ENCODE measurements around the gene RPS18. TPM values are rescaled to one million over a fixed set of nuclear protein-coding genes. Genes with fewer than 3 reads are reported as not detected.

RPS18 gene
- total and polyA plus RNA-seq, 10 of the 15 experiments (the other 5 are each of a cell fraction or from before 2014, with no cell fraction given), result 4,228 to 20,828 (median 7,406) TPM

GRCh38 chr6:33317669-33318425 lies 46.0 kb downstream of the RPS18 start, which contains the start of gene ZBTB22 (continued):
- no peak for TF ChIP-seq NFXL1 (IDR thresholded peaks at IDR 0.05; ENCODE audit: borderline replicate concordance)
- TF ChIP-seq NRF1 (conservative IDR thresholded peaks at IDR 0.05; ENCODE audit: low read depth, low read length), result no peak
- TF ChIP-seq E4F1 (IDR thresholded peaks at IDR 0.05; ENCODE audit: borderline replicate concordance, partially characterized antibody), result peak; percentile 69
- no peak for TF ChIP-seq HDAC2 (IDR thresholded peaks at IDR 0.05)

- TF ChIP-seq MEF2B (IDR thresholded peaks at IDR 0.05; ENCODE audit: partially characterized antibody, poor library complexity, severe bottlenecking), result no peak
- TF ChIP-seq NFXL1 (IDR thresholded peaks at IDR 0.05; ENCODE audit: borderline replicate concordance), result no peak
- 0 out of 2 replicates have a peak, but pooled peaks have one; percentile 10 for TF ChIP-seq ATF2 (IDR thresholded peaks at IDR 0.05; ENCODE audit: low read length)
- TF ChIP-seq MXI1 (IDR thresholded peaks at IDR 0.05; ENCODE audit: low read depth, low read length), result 0 out of 2 replicates have a peak, but pooled peaks have one; percentile 4
- ChIA-PET CTCF (interaction anchor here (0.6 to 2.7 kb wide), 8 partner anchors 26 to 136 kb away, joined by 3 to 19 read pairs (median 4); partner anchors contain the start of genes B3GALT4, CUTA, RING1 and VPS52), RAD21 (ENCODE audit: unreplicated experiment) (interaction anchor here (0.7 to 2.8 kb wide), 13 partner anchors 19 to 303 kb away, joined by 3 to 22 read pairs (median 4); partner anchors contain the start of genes B3GALT4, ITPR3, PFDN6 and RGL2), SMC1A (ENCODE audit: uncharacterized antibody, unreplicated experiment) (interaction anchor here (0.6 to 1.3 kb wide), 5 partner anchors 19 to 112 kb away, joined by 3 to 8 read pairs (median 4); partner anchors contain the start of genes PFDN6 and WDR46), POLR2A (interaction anchor here (0.7 to 2.0 kb wide), 13 partner anchors 10 to 906 kb away, joined by 3 to 12 read pairs (median 6); partner anchors contain the start of genes B3GALT4, HLA-DPA1, PFDN6 and PHF1)
- no TSS peak for BruUV-seq (replicated peaks)
- intact Hi-C loops (cut with micrococcal nuclease; ENCODE audit: unreplicated experiment) (loop anchor here (5.0 kb wide), 1 partner anchor 99 kb away; the partner anchor contains the start of gene CUTA), in situ Hi-C loops (cut with MboI) (no loop called here)
- FAIRE-seq (no peak), DNase-seq (ENCODE audit: low read depth, low spot score) (no peak), ATAC-seq (no peak)
- Histone ChIP-seq H3K9me3 (replicated peaks; ENCODE audit: control insufficient read depth, insufficient read depth, low read length) (no peaks in the 10 kb centered on the region), H3K79me2 (ENCODE audit: control insufficient read depth, insufficient read depth, low read length) (peaks cover 47% of the 10 kb centered on the region), H3K4me1 (ENCODE audit: control insufficient read depth, insufficient read depth, low read length) (peaks cover 35% of the 10 kb centered on the region), H4K20me1 (ENCODE audit: control insufficient read depth, insufficient read depth) (0 out of 2 replicates have a peak, but pooled peaks cover 3% of the 10 kb centered on the region), H3K4me2 (ENCODE audit: control insufficient read depth, insufficient read depth) (peak overlapping the region; percentile 72), H3K27ac (ENCODE audit: control insufficient read depth, insufficient read depth) (no peak overlapping the region; the same call in 1 of the 2 replicates), H3K36me3 (ENCODE audit: control insufficient read depth in 2 of 2, insufficient read depth in 2 of 2, low read length in 1 of 2) (peaks cover 12 to 16% of the 10 kb centered on the region in 2 experiments; a peak in 3 of 4 replicates), H3K9ac (ENCODE audit: control insufficient read depth, insufficient read depth, low read length) (peak overlapping the region; percentile 72; the same call in 1 of the 2 replicates), H3K4me3 (peak overlapping the region; percentile 63), H2AFZ (ENCODE audit: control insufficient read depth, low read depth, low read length) (no peak overlapping the region), H3K27me3 (replicated peaks in 1 of 2; ENCODE audit: control insufficient read depth in 2 of 2, insufficient read depth in 2 of 2, low read length in 1 of 2) (no peaks in the 10 kb centered on the region)
- 39% methylated on average over 8 of the region's 8 CpGs for WGBS (ENCODE audit: insufficient coverage, insufficient replicate concordance, low lambda C conversion rate, missing lambda C conversion rate)
These were observed 46.7 kb downstream of the RPS18 start for GRCh38 chr6:33318426-33319073.
